HG02642 (cell line): Measurements from ENCODE around the gene SCLY.

Experiments
- ATAC-seq: cut with Tn5 transposase; IDR thresholded peaks from one replicate; pipeline ENCODE4 v1.9.1; 2021; ENCODE audit warnings: mild to moderate bottlenecking; ENCODE audit not compliant: unreplicated experiment, poor library complexity

SCLY gene

DNA sequence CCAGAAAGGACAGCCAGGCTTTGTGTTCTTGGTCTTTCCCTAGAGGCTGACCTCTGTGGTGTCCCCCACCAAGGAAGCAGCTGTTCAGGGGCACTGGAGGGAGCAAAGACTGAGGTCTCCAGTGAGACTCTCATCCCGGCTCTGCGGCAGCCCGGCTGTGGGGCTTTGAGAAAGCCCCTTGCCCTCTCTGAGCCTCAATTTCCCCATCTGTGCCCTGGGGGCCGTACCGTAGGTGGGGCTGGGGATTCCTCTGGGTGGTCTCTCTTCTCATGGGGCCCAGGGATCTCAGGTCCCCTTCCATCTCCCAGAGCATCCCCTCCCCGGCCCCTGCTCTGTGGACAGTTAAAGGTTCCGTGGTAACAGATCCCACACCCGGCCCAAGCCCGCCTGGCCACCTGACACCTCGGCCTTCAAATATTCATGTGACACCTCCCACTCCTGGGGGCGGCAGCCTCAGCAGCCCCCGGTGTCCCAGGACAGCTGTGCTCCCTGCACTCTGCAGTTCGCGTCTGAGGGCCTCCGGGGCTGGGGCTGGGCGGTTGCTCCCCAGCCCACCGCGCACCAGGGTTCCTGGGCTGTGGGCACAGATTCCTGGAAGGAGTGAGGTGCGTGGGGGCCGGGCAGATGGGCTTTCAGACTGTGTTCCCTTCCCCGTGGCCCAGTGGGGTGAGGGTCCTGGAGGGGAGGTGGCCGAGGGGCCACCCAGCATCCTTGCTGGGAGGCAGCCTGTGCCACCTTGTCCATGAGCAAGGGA is 62.6 kb downstream of the SCLY start:
- no peak for ATAC-seq

DNA sequence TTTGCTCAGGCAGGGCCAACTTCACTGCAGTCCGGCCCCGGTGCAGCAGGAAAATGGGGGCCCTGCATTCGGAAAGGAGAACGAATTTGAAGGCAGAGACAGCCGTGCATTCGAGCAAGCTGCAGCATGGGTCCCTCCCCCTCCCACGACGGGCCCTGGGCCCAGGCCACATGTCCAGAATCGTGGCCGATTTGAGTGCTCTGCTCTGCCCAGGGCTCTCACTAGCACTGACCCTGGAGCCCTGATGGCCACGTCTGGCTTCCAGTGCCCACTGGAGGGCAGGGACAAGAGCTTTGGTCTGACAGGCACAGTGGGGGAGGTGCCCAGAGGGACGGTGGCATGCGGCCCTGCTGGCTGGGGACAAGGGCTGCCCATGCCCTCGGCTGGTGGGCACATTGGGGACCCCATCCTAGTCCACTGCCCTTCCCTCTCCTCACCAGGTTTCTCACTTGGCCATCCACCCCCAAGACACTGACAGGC is 63.2 kb downstream of the SCLY start:
- no peak for ATAC-seq

DNA sequence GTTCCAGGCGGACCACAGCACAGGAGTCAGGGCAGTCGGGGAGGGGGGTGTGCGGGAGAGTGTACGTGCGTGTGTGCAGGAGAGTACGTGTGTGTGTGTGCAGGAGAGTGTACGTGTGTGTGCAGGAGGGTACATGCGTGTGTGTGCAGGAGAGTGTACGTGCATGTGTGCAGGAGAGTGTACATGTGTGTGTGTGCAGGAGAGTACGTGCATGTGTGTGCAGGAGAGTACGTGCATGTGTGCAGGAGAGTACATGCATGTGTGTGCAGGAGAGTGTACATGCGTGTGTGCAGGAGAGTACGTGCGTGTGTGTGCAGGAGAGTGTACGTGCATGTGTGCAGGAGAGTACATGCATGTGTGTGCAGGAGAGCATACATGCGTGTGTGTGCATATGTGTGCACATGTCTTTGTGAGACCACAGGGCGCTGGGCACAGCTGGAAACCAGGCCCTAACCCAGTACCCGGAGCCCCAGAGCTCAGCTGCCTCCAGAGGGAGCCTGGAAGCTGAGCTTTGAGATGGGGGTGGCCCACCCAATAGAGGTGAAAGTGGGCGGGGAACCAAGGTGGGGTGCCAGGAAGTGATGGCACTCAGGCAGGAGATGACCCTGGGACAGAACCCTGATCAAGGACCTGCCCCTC is 63.8 kb downstream of the SCLY start:
- no peak for ATAC-seq

- ATAC-seq, result no peak
Measured at GRCh38 chr2:238125127-238125885, 64.5 kb downstream of the SCLY start.

DNA sequence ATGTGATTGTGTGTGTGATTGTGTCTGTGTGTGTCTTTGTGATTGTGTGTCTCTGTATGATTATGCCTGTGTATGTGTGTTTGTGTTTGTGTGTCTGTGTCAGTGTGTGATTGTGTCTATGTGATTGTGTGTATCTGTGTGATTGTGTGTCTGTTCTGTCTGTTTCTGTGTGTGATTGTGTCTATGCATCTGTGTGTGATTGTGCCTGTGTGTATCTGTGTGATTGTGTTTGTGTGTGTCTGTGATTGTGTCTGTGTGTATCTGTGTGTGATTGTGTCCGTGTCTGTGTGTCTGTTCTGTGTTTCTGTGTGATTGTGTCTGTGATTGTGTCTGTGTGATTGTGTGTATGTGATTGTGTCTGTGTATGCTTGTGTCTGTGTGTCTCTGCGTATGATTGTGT is 65.5 kb downstream of the SCLY start:
- no peak for ATAC-seq

- ATAC-seq, result no peak
Measured at GRCh38 chr2:238126775-238127164, 66.0 kb downstream of the SCLY start.

- no peak for ATAC-seq
Measured at GRCh38 chr2:238127165-238128060, 66.6 kb downstream of the SCLY start.

GRCh38 chr2:238128061-238128440 is 67.2 kb downstream of the SCLY start:
- ATAC-seq, result no peak

- no peak for ATAC-seq
Measured at GRCh38 chr2:238128534-238129001, 67.8 kb downstream of the SCLY start.

- no peak for ATAC-seq
Measured at GRCh38 chr2:238129166-238130010, 68.6 kb downstream of the SCLY start.

DNA sequence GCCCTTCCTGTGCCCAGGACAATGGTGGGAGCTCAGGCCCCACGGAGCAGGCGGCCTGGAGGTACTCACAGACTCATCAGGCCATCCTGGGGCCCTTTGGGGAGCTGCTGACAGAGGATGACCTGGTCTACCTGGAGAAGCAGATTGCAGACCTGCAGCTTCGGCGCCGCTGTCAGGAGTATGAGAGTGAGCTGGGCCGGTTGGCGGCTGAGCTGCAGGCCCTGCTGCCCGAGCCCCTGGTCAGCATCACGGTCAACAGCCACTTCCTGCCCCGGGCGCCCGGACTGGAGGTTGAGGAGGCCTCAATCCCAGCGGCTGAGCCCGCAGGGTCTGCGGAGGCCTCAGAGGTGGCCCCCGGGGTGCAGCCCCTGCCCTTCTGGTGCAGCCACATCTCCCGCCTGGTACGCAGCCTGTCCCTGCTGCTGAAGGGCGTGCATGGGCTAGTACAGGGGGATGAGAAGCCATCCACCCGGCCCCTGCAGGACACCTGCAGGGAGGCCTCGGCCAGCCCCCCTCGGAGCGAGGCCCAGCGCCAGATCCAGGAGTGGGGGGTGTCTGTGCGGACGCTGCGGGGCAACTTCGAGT is 69.4 kb downstream of the SCLY start:
- ATAC-seq, result no peak

DNA sequence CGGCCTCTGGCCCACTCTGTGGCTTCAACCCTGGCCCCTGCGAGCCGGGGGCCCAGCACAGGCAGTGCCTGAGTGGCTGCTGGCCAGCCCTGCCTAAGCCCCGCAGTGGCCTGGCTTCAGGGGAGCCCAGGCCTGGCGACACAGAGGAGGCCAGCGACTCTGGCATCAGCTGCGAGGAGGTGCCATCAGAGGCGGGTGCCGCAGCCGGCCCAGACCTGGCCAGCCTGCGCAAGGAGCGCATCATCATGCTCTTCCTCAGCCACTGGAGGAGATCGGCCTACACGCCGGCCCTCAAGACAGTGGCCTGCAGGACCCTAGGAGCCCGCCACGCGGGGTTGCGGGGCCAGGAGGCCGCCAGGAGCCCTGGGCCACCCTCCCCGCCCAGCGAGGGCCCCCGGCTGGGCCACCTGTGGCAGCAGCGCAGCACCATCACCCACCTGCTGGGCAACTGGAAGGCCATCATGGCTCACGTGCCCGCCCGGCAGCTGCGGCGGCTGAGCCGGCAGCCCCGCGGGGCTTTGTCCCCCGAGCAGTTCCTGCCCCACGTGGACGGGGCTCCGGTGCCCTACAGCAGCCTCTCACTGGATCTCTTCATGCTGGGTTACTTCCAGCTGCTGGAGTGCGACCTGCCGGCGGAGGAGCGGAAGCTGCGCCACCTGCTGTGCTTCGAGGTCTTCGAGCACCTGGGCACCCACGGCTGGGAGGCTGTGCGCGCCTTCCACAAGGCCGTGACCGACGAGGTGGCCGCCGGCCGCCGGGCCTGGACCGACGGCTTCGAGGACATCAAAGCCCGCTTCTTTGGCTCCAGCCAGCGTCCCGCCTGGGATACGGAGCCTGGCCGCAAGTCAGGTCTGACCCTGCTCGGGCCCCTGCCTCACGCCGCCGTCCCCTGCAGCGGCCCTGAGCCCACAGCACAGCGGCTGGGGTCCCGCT is 70.2 kb downstream of the SCLY start:
- no peak for ATAC-seq

DNA sequence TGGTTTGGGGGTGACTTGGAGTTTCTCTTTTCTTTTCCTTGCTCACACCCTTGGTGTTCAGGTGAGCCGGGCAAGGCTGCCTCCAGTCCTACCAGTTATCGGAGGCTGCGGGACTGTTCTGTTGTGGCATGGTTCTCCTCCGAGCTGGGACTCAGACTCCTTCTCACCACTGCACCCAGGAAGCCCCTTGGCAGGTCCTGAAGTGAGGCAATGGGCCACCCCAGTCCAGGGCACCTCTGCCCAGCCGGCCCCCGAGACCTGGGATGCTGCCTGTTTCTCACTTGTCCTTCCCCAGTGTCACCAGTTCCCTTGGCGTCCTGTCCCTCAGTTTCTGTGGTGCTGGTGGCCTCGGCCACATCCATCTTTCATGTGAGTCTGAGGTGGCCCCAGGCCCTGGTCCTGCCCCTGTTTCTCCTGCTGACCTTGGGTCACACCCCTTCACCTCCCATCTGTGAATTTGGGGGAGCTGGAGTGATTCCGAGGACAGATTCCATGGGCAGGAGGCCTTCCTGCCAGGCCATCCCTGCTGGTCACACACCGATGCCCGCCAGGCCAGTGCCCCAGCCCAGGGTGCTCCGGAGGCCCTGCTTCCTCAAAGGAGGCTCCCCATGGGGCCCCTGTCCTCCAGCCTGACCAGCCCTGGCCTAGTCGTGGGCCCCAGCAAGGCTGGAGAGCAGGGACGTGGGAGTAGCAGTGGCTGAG is 71.1 kb downstream of the SCLY start:
- ATAC-seq, result no peak

DNA sequence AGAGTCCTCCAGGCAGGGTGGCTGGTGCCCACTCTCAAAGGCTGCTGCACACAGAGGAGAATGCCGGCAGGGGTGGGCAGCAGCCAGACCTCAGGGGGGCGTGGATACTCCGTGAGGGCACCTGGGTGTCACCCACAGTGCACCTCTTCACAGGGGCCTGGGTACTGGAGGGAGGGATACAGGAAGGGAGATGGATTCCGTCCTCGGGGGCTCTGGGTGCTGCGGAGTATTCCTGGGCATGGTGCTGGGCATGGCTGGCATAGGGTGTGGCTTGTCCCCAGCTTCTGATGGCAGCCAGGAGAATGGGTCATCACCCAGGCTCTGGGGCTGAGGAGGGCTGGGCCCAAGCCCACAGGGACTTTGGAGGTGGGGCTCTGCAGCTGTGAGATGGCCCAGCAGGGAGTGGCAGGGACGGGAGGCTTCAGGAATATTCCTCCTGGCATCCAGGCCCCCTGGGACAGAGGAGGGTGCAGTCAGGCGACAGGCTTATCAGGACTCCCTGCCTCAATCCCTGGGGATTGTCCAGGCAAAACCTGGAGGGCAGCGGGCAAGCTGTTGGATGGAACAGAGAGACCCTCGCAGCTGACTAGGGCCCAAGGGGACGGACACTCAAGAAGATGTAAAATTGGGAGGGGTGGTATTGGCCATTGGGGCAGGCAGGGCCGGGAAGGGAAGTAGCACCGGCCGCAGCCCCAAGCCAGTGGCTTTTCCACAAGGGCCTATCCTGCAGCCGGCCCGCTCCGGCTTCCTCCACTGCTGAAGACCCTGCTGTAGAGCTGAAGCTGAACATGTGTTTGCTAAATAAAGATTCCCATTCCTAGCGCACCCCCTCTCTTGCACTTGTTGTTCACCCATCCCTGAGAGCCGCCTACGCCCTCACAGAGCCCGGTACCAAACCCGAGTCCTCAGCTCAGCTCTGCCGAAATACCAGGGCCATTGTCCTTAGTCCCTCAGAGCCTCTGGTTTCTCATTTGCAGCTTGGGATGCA is 72.0 kb downstream of the SCLY start:
- ATAC-seq, result no peak

DNA sequence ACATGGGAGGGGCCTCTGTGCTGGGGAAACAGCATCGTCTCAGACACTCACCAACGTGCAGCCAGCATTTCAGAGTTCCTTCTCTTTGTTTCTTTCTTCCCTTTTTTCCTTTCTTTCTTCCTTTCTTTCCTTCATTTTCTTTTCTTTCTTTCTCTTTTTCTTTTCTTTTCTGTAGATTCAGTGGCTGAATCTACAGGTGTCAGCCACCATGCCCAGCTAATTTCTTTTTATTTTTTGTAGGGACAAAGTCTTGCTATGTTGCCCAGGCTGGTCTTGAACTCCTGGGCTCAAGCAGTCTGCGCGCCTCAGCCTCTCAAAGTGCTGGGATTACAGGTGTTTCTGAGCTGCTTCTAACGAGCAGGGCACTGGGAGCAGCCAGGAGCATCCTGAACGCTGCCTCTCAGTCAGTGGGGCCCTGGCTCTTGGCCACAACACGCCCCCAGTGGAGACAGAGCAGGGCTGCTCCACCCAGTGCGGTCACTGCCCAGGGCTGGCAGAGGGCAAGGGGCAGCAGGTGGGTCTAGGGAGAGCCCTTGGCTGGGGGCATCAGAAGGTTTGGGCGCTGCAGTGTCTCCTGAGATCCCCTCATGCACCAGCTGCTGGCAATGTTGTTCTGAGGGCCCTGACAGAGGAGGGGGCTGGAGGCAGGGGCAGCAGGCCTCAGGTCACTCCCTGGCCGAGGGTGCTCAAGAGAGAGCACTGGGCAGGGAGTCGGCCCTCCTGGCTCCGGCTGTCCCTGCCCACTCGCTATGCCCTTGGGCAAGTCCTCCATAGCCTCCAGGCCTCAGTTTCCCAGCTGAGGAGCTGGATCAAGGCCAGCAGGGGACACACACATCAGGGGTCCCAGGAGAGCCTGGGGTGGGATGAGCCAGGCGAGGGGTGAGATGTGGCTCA is 72.9 kb downstream of the SCLY start:
- ATAC-seq, result no peak
